PC-3 (cell line): ENCODE data around the gene CD300LD. TPM values are rescaled to one million over a fixed set of nuclear protein-coding genes. Genes with fewer than 3 reads are reported as not detected.

Experiments used
- ATAC-seq: fragments of 200-7000 bp; cut with Tn5 transposase; 2 replicates; pipeline ENCODE4 v1.9.1; 2020; ENCODE audit warnings: mild to moderate bottlenecking, moderate library complexity
- BruUV-seq: library from RNA; stranded (reverse); fragments of 400-500 nt; replicated peaks from 2 replicates; lab custom pipeline; 2021; lab: Mats Ljungman, UMichigan
- CTCF ChIA-PET: fragments of 300-600 bp; sonication (Branson Sonifier 250); formaldehyde crosslinking; loops from one replicate; lab custom pipeline; 2022; ENCODE audit warnings: antibody characterized with exemption; lab: Charles Lee
- POLR2A ChIA-PET: fragments of 300-600 bp; sonication (Branson Sonifier 250); formaldehyde crosslinking; loops from one replicate; lab custom pipeline; 2022; ENCODE audit warnings: antibody characterized with exemption; ENCODE audit not compliant: unreplicated experiment; lab: Charles Lee
- DNase-seq: peaks from one replicate; pipeline ENCODE4 v3.0.0-alpha.2; 2015
- H2AFZ ChIP-seq: fragments of 300-600 bp; sonication (generic); 2 replicates; pipeline ENCODE4 v1.6.0; 2016; ENCODE audit warnings: antibody characterized with exemption, low read length
- H3F3A ChIP-seq: fragments of 300-600 bp; sonication (generic); one replicate; pipeline ENCODE4 v1.6.0; 2017; ENCODE audit warnings: antibody characterized with exemption, low read length, control low read depth, mild to moderate bottlenecking; ENCODE audit not compliant: unreplicated experiment
- H3K27ac ChIP-seq: fragments of 300-600 bp; sonication (generic); 2 replicates; pipeline ENCODE4 v1.5.1; 2016; ENCODE audit warnings: mild to moderate bottlenecking, low read length
- H3K27me3 ChIP-seq: fragments of 300-600 bp; sonication (generic); 2 replicates; pipeline ENCODE4 v1.6.1; 2016; ENCODE audit warnings: low read length, mixed read lengths
- H3K36me3 ChIP-seq: fragments of 300-600 bp; sonication (generic); 2 replicates; pipeline ENCODE4 v1.6.1; 2016; ENCODE audit warnings: low read depth, mixed run types, low read length, mixed read lengths
- H3K4me1 ChIP-seq: fragments of 300-600 bp; sonication (generic); 2 replicates; pipeline ENCODE4 v1.5.1; 2016; ENCODE audit warnings: low read length; ENCODE audit not compliant: insufficient read depth
- H3K4me2 ChIP-seq: fragments of 300-600 bp; sonication (generic); 2 replicates; pipeline ENCODE4 v1.6.0; 2016; ENCODE audit warnings: low read length
- H3K4me3 ChIP-seq: fragments of 300-600 bp; sonication (generic); 2 replicates; pipeline ENCODE4 v1.5.1; 2016; ENCODE audit warnings: mild to moderate bottlenecking, low read length, mixed read lengths
- H3K79me2 ChIP-seq: fragments of 300-600 bp; sonication (generic); 2 replicates; pipeline ENCODE4 v1.6.1; 2017; ENCODE audit warnings: low read length, mixed read lengths
- H3K9ac ChIP-seq: fragments of 300-600 bp; sonication (generic); 2 replicates; pipeline ENCODE4 v1.6.0; 2016; ENCODE audit warnings: mild to moderate bottlenecking, low read length
- H3K9me2 ChIP-seq: fragments of 300-600 bp; sonication (generic); replicated peaks from 2 replicates; pipeline ENCODE4 v1.6.1; 2016; ENCODE audit warnings: mixed run types, low read length, mixed read lengths
- H3K9me3 ChIP-seq: fragments of 300-600 bp; sonication (generic); 2 replicates; pipeline ENCODE4 v1.6.1; 2016; ENCODE audit warnings: low read length, mixed read lengths
- H4K20me1 ChIP-seq: fragments of 300-600 bp; sonication (generic); 2 replicates; pipeline ENCODE4 v1.6.1; 2016; ENCODE audit warnings: low read length, mixed read lengths
- EZH2 ChIP-seq: fragments of 300-600 bp; sonication (generic); IDR thresholded peaks from one replicate; pipeline ENCODE4 v1.6.1; 2017; ENCODE audit warnings: antibody characterized with exemption, mild to moderate bottlenecking, low read length; ENCODE audit not compliant: unreplicated experiment
- EZH2phosphoT487 ChIP-seq: fragments of 300-600 bp; sonication (generic); IDR thresholded peaks from 2 replicates; pipeline ENCODE4 v1.6.1; 2018; ENCODE audit warnings: mild to moderate bottlenecking, antibody characterized with exemption, low read length, borderline replicate concordance
- intact Hi-C: fragments of 100-400 bp; cut with micrococcal nuclease; formaldehyde crosslinking; loops from 2 replicates; pipeline ENCODE4 v1.9.0; 2023
- total RNA-seq: library from RNA; depleted of rRNA; stranded (reverse); fragments of >200 nt; gene quantifications from 2 replicates; pipeline ENCODE4 v1.2.3, GENCODE V29; 2014
- TF ChIP-seq, protein P1 (sequence below): fragments of 300-600 bp; sonication (generic); conservative IDR thresholded peaks from 2 replicates; pipeline ENCODE4 v1.5.1; 2017; ENCODE audit warnings: antibody characterized with exemption, low read depth, mild to moderate bottlenecking, low read length

CD300LD gene
- total RNA-seq, 1 experiment from 2014 or later, result not detected

DNA sequence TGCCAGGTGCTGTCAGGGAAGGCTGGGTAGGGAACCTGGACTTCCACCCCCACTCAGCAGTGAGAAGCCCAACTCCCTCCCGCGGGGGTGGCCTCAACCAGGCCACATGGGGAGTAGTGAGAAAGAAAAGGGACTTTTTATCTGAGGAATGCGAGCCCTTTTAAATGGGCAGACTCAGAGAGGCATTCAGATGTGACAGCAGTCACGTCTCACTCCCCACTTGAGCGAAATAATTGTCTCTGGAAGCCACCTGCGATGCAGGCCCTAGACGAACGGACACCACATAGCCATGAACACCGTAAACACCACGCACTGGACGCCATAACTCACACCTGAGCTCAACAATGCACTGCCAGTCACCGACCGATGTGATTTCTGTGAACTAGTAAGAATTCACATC lies 43.3 kb upstream of the CD300LD start:
- ChIA-PET CTCF (no interaction called here), POLR2A (no interaction called here)

DNA sequence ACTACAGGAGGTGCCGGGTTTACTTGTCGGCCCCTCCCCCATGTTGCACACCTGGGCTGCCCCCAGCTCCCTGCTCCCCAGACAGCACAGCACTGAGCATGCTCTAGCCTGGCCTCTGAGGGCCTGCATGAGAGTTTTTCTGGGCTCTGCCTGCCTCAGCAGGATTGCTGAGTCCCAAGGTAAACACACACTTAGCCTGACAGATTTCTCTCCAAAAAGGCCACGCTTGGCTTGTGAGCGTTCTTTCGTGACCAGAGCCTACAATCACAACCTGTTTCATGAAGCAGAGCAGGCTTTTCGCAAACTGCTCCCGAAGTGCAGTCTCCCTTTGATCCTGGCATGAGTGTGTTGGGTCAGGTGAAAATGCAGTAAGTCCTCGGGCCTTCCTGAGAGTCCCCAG lies 41.2 kb upstream of the CD300LD start:
- no peak overlapping the region for H3K4me2 ChIP-seq
- no peaks in the 10 kb centered on the region for H3K9me2 ChIP-seq
- H3F3A ChIP-seq, result no peaks in the 10 kb centered on the region
- no peaks in the 10 kb centered on the region for H3K36me3 ChIP-seq
- POLR2A ChIA-PET, result no interaction called here
- ATAC-seq (no peak), DNase-seq (no peak)
- no peak overlapping the region for H3K4me3 ChIP-seq
- CTCF ChIA-PET, result interaction anchor here (0.7 kb wide), 1 partner anchor 24 kb away, joined by 7 read pairs; no protein-coding TSS in a partner anchor
- H3K9ac ChIP-seq, result no peak overlapping the region
- H3K9me3 ChIP-seq, result no peaks in the 10 kb centered on the region
- no peaks in the 10 kb centered on the region for H3K79me2 ChIP-seq
- H3K27ac ChIP-seq, result no peak overlapping the region
- intact Hi-C loops, result no loop called here
- no peak overlapping the region for H2AFZ ChIP-seq
- TF ChIP-seq EZH2phosphoT487 (no peak), EZH2 (no peak)
- TF ChIP-seq, protein P1, sequence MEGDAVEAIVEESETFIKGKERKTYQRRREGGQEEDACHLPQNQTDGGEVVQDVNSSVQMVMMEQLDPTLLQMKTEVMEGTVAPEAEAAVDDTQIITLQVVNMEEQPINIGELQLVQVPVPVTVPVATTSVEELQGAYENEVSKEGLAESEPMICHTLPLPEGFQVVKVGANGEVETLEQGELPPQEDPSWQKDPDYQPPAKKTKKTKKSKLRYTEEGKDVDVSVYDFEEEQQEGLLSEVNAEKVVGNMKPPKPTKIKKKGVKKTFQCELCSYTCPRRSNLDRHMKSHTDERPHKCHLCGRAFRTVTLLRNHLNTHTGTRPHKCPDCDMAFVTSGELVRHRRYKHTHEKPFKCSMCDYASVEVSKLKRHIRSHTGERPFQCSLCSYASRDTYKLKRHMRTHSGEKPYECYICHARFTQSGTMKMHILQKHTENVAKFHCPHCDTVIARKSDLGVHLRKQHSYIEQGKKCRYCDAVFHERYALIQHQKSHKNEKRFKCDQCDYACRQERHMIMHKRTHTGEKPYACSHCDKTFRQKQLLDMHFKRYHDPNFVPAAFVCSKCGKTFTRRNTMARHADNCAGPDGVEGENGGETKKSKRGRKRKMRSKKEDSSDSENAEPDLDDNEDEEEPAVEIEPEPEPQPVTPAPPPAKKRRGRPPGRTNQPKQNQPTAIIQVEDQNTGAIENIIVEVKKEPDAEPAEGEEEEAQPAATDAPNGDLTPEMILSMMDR, result no peak
- no peaks in the 10 kb centered on the region for H4K20me1 ChIP-seq
- no peaks in the 10 kb centered on the region for H3K4me1 ChIP-seq
- BruUV-seq, result no TSS peak
- peaks cover 79% of the 10 kb centered on the region for H3K27me3 ChIP-seq

More for the DNA sequence above, 43.3 kb upstream of the CD300LD start:
- H3K9ac ChIP-seq, result no peak overlapping the region
- H3K9me2 ChIP-seq, result no peaks in the 10 kb centered on the region
- no peaks in the 10 kb centered on the region for H3K4me1 ChIP-seq
- H3K27me3 ChIP-seq, result peaks cover 88% of the 10 kb centered on the region
- no peaks in the 10 kb centered on the region for H3F3A ChIP-seq
- H3K79me2 ChIP-seq, result no peaks in the 10 kb centered on the region
- no peak for DNase-seq
- no peaks in the 10 kb centered on the region for H3K9me3 ChIP-seq
- intact Hi-C loops, result no loop called here
- H3K4me2 ChIP-seq, result no peak overlapping the region
- H3K27ac ChIP-seq, result no peak overlapping the region
- H3K36me3 ChIP-seq, result no peaks in the 10 kb centered on the region
- no peak for TF ChIP-seq EZH2phosphoT487
- ATAC-seq, result no peak
- no peak overlapping the region for H2AFZ ChIP-seq
- BruUV-seq, result no TSS peak
- no peaks in the 10 kb centered on the region for H4K20me1 ChIP-seq
- H3K4me3 ChIP-seq, result no peak overlapping the region

DNA sequence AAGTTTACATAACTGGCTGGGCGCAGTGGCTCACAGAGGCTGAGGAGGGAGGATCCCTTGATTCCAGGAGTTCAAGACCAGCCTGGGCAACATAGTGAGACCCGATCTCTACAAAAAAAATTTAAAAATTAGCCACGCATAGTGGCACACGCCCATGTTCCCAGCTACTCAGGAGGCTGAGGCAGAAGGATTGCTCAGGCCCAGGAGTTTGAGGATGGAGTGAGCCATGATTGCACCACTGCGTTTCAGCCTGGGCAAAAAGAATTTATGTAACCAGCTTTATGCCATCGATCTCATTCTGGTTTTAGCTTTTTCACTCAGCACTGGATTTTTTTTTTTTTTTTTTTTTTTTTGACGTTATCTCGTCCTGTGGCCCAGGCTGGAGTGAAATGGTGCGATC lies 40.5 kb upstream of the CD300LD start:
- H3F3A ChIP-seq, result no peaks in the 10 kb centered on the region
- H3K4me1 ChIP-seq, result no peaks in the 10 kb centered on the region
- H3K27me3 ChIP-seq, result peaks cover 79% of the 10 kb centered on the region
- no TSS peak for BruUV-seq
- H3K27ac ChIP-seq, result no peak overlapping the region
- ATAC-seq (no peak), DNase-seq (no peak)
- H3K4me2 ChIP-seq, result no peak overlapping the region
- H3K9ac ChIP-seq, result no peak overlapping the region
- H3K79me2 ChIP-seq, result no peaks in the 10 kb centered on the region
- H3K36me3 ChIP-seq, result no peaks in the 10 kb centered on the region
- no peak overlapping the region for H2AFZ ChIP-seq
- TF ChIP-seq, protein P1, result no peak
- no peak for TF ChIP-seq EZH2phosphoT487
- no peak for TF ChIP-seq EZH2
- H3K9me3 ChIP-seq, result no peaks in the 10 kb centered on the region
- intact Hi-C loops, result no loop called here
- H4K20me1 ChIP-seq, result no peaks in the 10 kb centered on the region
- POLR2A ChIA-PET, result no interaction called here
- no peaks in the 10 kb centered on the region for H3K9me2 ChIP-seq
- CTCF ChIA-PET, result interaction anchor here (0.7 kb wide), 1 partner anchor 25 kb away, joined by 7 read pairs; no protein-coding TSS in a partner anchor
- no peak overlapping the region for H3K4me3 ChIP-seq
